ENCODE data around the gene HKDC1.

HKDC1 gene

DNA sequence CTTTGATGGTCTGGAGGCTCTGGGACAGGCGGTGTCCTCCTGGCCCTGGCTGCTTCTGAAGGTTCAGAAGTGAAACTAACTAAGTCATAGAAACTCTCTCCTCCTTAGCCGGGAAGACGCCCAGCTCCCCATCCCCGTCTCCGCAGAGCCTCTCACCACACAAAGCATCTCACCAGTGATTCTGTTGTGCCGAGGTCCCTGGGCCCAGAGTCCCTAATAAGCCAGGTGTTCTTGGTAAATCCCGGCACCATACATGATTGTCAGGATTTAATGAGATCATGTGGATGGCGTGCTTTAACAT lies 9.4 kb downstream of the HKDC1 start:
- no peaks in the 10 kb centered on the region for H3K27me3 Mint-ChIP-seq
- peaks cover 52% of the 10 kb centered on the region for H3K4me1 Mint-ChIP-seq
- H3K27ac Mint-ChIP-seq: no peak overlapping the region
- H3K36me3 Mint-ChIP-seq: no peaks in the 10 kb centered on the region
- H3K9me3 Mint-ChIP-seq: no peaks in the 10 kb centered on the region
- peak overlapping the region; percentile 82 for H3K4me3 Mint-ChIP-seq

DNA sequence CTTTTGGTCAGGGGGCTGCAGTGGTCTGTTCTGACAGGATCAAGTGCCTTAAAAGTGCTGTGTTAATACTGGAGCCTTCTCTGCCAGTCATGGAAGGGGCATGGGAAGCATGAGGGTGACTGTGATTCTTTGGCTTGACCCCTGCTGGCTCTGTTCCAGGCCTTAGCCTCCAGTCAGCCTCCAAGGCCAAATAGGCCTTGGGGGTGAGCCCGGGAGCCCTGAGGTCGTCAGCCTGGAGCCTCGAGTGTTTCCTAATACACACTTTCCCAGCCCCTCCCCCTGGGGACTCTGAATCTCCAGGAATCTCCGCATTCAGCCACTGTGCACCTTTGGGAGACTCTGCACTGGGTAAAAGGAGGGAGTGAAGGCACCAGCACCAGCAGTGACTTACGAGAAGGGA lies 10.0 kb downstream of the HKDC1 start:
- Mint-ChIP-seq H3K27ac (no peak overlapping the region), H3K9me3 (no peaks in the 10 kb centered on the region), H3K4me1 (peaks cover 50% of the 10 kb centered on the region), H3K4me3 (no peak overlapping the region), H3K36me3 (no peaks in the 10 kb centered on the region), H3K27me3 (no peaks in the 10 kb centered on the region)

DNA sequence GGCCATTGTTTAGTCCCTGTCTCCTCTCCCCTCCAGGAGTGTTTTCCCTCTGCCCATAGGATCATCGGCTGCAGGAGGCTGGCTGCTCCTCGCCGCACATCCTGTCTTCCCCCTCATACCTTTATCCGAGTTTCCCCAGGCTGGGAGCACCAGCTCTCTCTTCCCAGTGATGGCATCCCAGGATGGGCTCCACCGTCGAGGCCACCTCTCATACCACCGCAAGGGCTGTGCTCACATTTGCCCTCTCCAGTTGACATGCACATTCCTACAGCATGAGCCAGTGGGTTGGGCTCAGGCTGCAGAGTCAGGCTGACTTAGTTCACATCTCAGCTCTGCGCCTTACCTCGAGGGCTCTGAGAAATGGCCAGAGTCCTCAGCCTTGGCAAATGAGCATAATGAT lies 12.1 kb downstream of the HKDC1 start:
- peak overlapping the region; percentile 47 for H3K27ac Mint-ChIP-seq
- H3K4me1 Mint-ChIP-seq: peaks cover 50% of the 10 kb centered on the region
- no peaks in the 10 kb centered on the region for H3K9me3 Mint-ChIP-seq
- H3K36me3 Mint-ChIP-seq: no peaks in the 10 kb centered on the region
- H3K27me3 Mint-ChIP-seq: no peaks in the 10 kb centered on the region
- peak overlapping the region; percentile 75 for H3K4me3 Mint-ChIP-seq

DNA sequence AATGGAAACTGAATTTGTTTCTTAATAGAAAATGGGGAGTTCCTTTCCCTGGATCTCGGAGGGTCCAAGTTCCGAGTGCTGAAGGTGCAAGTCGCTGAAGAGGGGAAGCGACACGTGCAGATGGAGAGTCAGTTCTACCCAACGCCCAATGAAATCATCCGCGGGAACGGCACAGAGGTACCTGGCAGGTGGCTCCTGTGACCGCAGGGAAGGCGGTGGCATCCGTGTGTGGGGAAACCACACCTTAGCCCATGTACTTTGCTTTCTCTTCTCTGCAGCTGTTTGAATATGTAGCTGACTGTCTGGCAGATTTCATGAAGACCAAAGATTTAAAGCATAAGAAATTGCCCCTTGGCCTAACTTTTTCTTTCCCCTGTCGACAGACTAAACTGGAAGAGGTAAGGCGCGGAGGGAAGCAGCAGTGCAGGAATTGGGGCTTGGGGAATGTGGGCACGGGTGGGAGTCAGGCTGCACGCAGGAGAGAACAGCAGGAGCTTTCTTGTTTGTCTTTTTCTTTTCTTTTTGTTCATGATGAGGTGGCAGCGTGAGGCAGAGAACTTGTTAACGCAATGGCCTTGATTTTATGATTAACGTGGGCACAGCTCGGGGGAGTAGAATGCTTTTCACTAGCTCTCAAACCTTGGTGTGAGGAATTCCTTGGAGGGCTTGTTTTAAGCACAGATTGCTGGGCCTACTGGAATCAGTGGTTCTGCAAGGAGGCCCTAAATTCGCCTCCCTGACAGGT lies 12.8 kb downstream of the HKDC1 start:
- Mint-ChIP-seq H3K9me3 (no peaks in the 10 kb centered on the region), H3K27me3 (no peaks in the 10 kb centered on the region), H3K4me3 (peak overlapping the region; percentile 75), H3K36me3 (no peaks in the 10 kb centered on the region), H3K27ac (peak overlapping the region; percentile 92), H3K4me1 (peaks cover 50% of the 10 kb centered on the region)

- Mint-ChIP-seq H3K9me3 (no peaks in the 10 kb centered on the region), H3K4me3 (no peak overlapping the region), H3K27ac (no peak overlapping the region), H3K4me1 (peaks cover 34% of the 10 kb centered on the region), H3K27me3 (no peaks in the 10 kb centered on the region), H3K36me3 (no peaks in the 10 kb centered on the region)
Measured at GRCh38 chr10:69234447-69234846, 14.3 kb downstream of the HKDC1 start.

GRCh38 chr10:69237528-69238159 lies 17.5 kb downstream of the HKDC1 start:
- no peaks in the 10 kb centered on the region for H3K27me3 Mint-ChIP-seq
- H3K27ac Mint-ChIP-seq: peak overlapping the region; percentile 8
- no peak overlapping the region for H3K4me3 Mint-ChIP-seq
- H3K4me1 Mint-ChIP-seq: peaks cover 18% of the 10 kb centered on the region
- H3K36me3 Mint-ChIP-seq: peaks cover 3% of the 10 kb centered on the region
- no peaks in the 10 kb centered on the region for H3K9me3 Mint-ChIP-seq

DNA sequence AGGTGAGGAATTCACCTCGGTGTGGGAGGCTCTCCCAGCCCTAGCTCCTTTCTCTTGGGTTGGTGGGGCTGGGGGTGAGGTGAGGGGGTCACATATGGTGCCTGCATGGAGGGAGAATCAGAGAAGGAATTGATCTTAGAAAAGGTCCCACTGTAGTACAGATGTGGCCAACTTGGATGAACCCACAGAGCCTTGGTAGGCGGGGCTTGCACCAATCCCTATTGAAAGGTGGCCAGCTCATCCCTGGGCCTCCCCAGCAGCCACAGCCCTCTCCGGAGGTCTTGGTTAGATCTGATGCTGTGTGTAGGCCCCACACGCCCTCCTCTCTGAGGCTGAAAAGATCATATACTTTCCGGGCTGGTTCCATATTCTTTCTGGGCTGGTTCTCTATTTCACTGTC lies 19.0 kb downstream of the HKDC1 start:
- Mint-ChIP-seq H3K4me1 (peaks cover 9% of the 10 kb centered on the region), H3K9me3 (no peaks in the 10 kb centered on the region), H3K36me3 (peaks cover 3% of the 10 kb centered on the region), H3K27me3 (no peaks in the 10 kb centered on the region), H3K27ac (no peak overlapping the region), H3K4me3 (no peak overlapping the region)

DNA sequence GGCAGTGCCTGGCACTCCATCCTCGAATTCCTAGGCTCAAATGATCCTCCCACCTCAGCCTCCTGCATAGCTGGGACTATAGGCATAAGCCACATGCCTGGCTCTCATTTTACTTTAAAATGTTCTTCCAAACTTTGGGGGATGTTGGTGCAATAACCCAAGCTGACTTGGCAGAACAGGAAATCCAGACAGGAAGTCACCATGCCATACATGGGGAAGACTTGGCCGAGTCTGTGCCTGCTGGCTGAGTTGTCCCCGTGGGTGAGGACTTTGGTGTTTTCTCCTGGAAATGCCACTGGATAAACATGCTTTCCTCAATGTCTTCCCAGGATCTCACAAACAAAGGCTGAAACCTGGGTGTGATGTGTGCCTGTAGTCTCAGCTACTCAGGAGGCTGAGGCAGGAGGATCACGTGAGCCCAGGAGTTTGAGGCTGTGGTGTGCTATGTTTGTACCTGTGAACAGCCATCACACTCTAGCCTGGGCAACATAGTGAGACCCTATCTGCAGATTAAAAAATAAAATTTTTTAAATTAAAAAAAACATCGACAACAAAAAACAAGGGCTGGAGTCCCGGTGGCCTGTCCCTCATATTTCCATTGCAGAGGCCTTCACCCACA lies 19.8 kb downstream of the HKDC1 start:
- Mint-ChIP-seq H3K9me3 (no peaks in the 10 kb centered on the region), H3K4me1 (peaks cover 5% of the 10 kb centered on the region), H3K27me3 (no peaks in the 10 kb centered on the region), H3K27ac (no peak overlapping the region), H3K4me3 (no peak overlapping the region), H3K36me3 (peaks cover 3% of the 10 kb centered on the region)

- Mint-ChIP-seq H3K36me3 (peaks cover 3% of the 10 kb centered on the region), H3K27ac (no peak overlapping the region), H3K27me3 (no peaks in the 10 kb centered on the region), H3K4me3 (no peak overlapping the region), H3K9me3 (no peaks in the 10 kb centered on the region), H3K4me1 (peaks cover 5% of the 10 kb centered on the region)
Measured at GRCh38 chr10:69240455-69240854, 20.3 kb downstream of the HKDC1 start.

GRCh38 chr10:69241575-69241974 lies 21.4 kb downstream of the HKDC1 start:
- Mint-ChIP-seq H3K36me3 (peaks cover 3% of the 10 kb centered on the region), H3K9me3 (no peaks in the 10 kb centered on the region), H3K4me3 (no peak overlapping the region), H3K27ac (no peak overlapping the region), H3K4me1 (peaks cover 5% of the 10 kb centered on the region), H3K27me3 (no peaks in the 10 kb centered on the region)

GRCh38 chr10:69242040-69242851 lies 22.1 kb downstream of the HKDC1 start:
- H3K9me3 Mint-ChIP-seq: no peaks in the 10 kb centered on the region
- no peak overlapping the region for H3K27ac Mint-ChIP-seq
- H3K4me1 Mint-ChIP-seq: peaks cover 5% of the 10 kb centered on the region
- H3K36me3 Mint-ChIP-seq: peaks cover 3% of the 10 kb centered on the region
- no peaks in the 10 kb centered on the region for H3K27me3 Mint-ChIP-seq
- no peak overlapping the region for H3K4me3 Mint-ChIP-seq

DNA sequence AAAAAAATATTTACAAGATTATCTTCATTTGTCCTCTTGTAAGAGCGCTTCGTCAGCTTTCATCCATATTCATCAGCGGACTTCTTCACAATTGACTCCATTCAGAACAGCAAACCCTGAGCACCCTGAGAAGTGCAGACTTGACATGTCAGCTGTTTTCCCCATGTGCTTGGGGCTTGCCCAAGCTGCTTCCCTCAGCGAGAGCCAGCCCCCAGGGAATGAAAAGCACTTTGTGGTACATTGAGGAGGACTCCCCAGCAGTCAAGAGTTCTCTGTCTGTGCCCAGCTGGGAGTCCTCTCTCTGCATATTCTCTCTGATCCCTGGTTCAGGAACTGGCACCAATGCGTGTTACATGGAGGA lies 22.7 kb downstream of the HKDC1 start:
- H3K36me3 Mint-ChIP-seq: peaks cover 3% of the 10 kb centered on the region
- H3K4me3 Mint-ChIP-seq: no peak overlapping the region
- no peaks in the 10 kb centered on the region for H3K27me3 Mint-ChIP-seq
- H3K9me3 Mint-ChIP-seq: no peaks in the 10 kb centered on the region
- H3K4me1 Mint-ChIP-seq: no peaks in the 10 kb centered on the region
- H3K27ac Mint-ChIP-seq: no peak overlapping the region

GRCh38 chr10:69243817-69244216 lies 23.7 kb downstream of the HKDC1 start:
- H3K4me1 Mint-ChIP-seq: no peaks in the 10 kb centered on the region
- peaks cover 3% of the 10 kb centered on the region for H3K36me3 Mint-ChIP-seq
- no peaks in the 10 kb centered on the region for H3K9me3 Mint-ChIP-seq
- no peaks in the 10 kb centered on the region for H3K27me3 Mint-ChIP-seq
- H3K4me3 Mint-ChIP-seq: no peak overlapping the region
- H3K27ac Mint-ChIP-seq: no peak overlapping the region

GRCh38 chr10:69246036-69246435 lies 25.9 kb downstream of the HKDC1 start:
- H3K27me3 Mint-ChIP-seq: no peaks in the 10 kb centered on the region
- no peak overlapping the region for H3K27ac Mint-ChIP-seq
- no peaks in the 10 kb centered on the region for H3K4me1 Mint-ChIP-seq
- no peak overlapping the region for H3K4me3 Mint-ChIP-seq
- no peaks in the 10 kb centered on the region for H3K36me3 Mint-ChIP-seq
- no peaks in the 10 kb centered on the region for H3K9me3 Mint-ChIP-seq

DNA sequence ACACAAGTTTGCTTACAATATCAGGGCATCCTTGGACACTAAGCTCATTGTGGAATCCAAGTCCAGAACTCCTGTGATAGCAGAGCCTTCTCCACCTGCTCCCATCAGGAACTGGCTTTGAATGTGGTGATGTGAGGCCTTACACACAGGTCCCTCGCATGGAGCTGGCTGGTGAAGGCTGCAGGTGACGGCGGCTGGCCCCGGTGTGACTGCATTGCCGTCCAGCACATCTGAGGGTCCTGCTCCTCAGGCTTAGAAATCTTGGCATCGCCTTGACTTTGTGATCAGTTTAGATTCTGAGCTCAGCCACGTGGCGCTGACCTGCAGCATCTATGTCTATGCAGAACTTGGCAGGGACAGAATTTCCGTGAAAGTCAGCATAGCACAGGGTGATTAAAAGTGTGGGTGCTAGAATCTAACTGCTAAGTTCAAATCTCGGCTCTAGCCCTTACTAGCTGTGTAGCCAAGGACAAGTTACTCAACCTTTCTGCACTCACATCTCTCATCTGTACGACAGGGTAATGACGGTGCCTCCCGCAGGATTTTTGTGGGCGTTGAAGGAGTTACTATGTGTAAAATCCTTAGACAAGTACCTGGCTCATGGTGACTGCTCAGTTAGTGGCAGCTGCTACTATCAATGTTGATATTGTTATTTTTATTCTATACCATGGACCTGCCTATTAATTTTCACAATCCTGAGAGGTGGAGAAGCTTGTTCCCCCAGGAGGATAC lies 26.6 kb downstream of the HKDC1 start:
- no peaks in the 10 kb centered on the region for H3K9me3 Mint-ChIP-seq
- no peak overlapping the region for H3K27ac Mint-ChIP-seq
- H3K4me1 Mint-ChIP-seq: no peaks in the 10 kb centered on the region
- H3K4me3 Mint-ChIP-seq: no peak overlapping the region
- H3K36me3 Mint-ChIP-seq: no peaks in the 10 kb centered on the region
- no peaks in the 10 kb centered on the region for H3K27me3 Mint-ChIP-seq
